ENCODE results near the gene GGT6. TPM values are rescaled to one million over a fixed set of nuclear protein-coding genes. Genes with fewer than 3 reads are reported as not detected.

Gene GGT6
- total RNA-seq, 1 donor from 2014 or later, result not detected

GRCh38 chr17:4558347-4558971 lies 1.9 kb downstream of the GGT6 start:
- Mint-ChIP-seq H3K27me3 (ENCODE audit: unreplicated experiment) (peaks cover 11% of the 10 kb centered on the region), H3K4me1 (ENCODE audit: unreplicated experiment) (peaks cover 25% of the 10 kb centered on the region), H3K4me3 (ENCODE audit: unreplicated experiment) (no peak overlapping the region), H3K36me3 (ENCODE audit: low read depth, unreplicated experiment) (no peaks in the 10 kb centered on the region), H3K9me3 (ENCODE audit: unreplicated experiment) (no peaks in the 10 kb centered on the region), H3K27ac (ENCODE audit: unreplicated experiment) (no peak overlapping the region)
- no peak for DNase-seq (ENCODE audit: low spot score)
- TF ChIP-seq, protein P1, sequence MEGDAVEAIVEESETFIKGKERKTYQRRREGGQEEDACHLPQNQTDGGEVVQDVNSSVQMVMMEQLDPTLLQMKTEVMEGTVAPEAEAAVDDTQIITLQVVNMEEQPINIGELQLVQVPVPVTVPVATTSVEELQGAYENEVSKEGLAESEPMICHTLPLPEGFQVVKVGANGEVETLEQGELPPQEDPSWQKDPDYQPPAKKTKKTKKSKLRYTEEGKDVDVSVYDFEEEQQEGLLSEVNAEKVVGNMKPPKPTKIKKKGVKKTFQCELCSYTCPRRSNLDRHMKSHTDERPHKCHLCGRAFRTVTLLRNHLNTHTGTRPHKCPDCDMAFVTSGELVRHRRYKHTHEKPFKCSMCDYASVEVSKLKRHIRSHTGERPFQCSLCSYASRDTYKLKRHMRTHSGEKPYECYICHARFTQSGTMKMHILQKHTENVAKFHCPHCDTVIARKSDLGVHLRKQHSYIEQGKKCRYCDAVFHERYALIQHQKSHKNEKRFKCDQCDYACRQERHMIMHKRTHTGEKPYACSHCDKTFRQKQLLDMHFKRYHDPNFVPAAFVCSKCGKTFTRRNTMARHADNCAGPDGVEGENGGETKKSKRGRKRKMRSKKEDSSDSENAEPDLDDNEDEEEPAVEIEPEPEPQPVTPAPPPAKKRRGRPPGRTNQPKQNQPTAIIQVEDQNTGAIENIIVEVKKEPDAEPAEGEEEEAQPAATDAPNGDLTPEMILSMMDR (IDR thresholded peaks at IDR 0.05; ENCODE audit: unreplicated experiment), result no peak

DNA sequence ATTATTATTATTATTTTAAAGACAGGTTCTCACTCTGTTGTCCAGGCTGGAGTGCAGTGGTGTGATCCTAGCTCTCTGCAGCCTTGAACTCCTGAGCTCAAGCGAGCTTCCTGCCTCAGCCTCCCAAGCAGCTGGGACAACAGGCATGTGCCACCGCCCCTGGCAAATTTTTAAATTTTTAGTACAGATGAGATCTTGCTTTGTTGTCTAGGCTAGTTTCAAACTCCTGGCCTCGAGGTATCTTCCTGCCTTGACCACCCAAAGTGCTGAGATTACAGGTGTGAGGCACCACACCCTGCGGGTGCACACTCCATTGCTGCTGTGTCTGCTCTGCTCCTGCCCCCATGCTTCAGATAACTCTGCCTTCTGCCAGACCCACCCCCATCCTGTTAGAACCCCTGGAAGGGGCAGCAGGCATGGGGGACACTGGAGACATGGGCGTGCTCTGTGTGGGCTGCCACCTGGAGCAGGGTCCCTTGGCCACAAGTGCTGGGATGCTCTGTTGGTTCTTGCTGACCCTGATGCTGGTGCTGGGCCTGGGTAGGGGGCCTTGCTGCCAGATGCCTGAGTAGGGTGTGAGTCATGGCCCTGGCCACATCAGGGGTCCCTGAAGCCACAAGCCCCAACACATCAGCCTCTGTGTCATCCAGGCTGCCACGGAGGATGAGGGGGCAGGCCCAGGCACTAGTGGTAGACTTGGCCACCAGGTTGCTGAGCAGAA lies 2.6 kb downstream of the GGT6 start:
- H3K4me1 Mint-ChIP-seq (ENCODE audit: unreplicated experiment), result peaks cover 25% of the 10 kb centered on the region
- TF ChIP-seq, protein P1 (IDR thresholded peaks at IDR 0.05; ENCODE audit: unreplicated experiment), result no peak
- peaks cover 11% of the 10 kb centered on the region for H3K27me3 Mint-ChIP-seq (ENCODE audit: unreplicated experiment)
- no peak for DNase-seq (ENCODE audit: low spot score)
- H3K4me3 Mint-ChIP-seq (ENCODE audit: unreplicated experiment), result no peak overlapping the region
- H3K9me3 Mint-ChIP-seq (ENCODE audit: unreplicated experiment), result no peaks in the 10 kb centered on the region
- peak overlapping the region; percentile 64 for H3K27ac Mint-ChIP-seq (ENCODE audit: unreplicated experiment)
- no peaks in the 10 kb centered on the region for H3K36me3 Mint-ChIP-seq (ENCODE audit: low read depth, unreplicated experiment)

- no peaks in the 10 kb centered on the region for H3K36me3 Mint-ChIP-seq (ENCODE audit: low read depth, unreplicated experiment)
- no peak overlapping the region for H3K27ac Mint-ChIP-seq (ENCODE audit: unreplicated experiment)
- no peak overlapping the region for H3K4me3 Mint-ChIP-seq (ENCODE audit: unreplicated experiment)
- DNase-seq (ENCODE audit: low spot score), result no peak
- peaks cover 25% of the 10 kb centered on the region for H3K4me1 Mint-ChIP-seq (ENCODE audit: unreplicated experiment)
- H3K27me3 Mint-ChIP-seq (ENCODE audit: unreplicated experiment), result peaks cover 11% of the 10 kb centered on the region
- TF ChIP-seq, protein P1 (IDR thresholded peaks at IDR 0.05; ENCODE audit: unreplicated experiment), result no peak
- no peaks in the 10 kb centered on the region for H3K9me3 Mint-ChIP-seq (ENCODE audit: unreplicated experiment)
Observed at GRCh38 chr17:4556996-4557395, 3.4 kb downstream of the GGT6 start.

GRCh38 chr17:4555873-4556759 lies 4.3 kb downstream of the GGT6 start:
- H3K27me3 Mint-ChIP-seq (ENCODE audit: unreplicated experiment), result peaks cover 10% of the 10 kb centered on the region
- H3K27ac Mint-ChIP-seq (ENCODE audit: unreplicated experiment), result peak overlapping the region; percentile 85
- peak; percentile 8 for DNase-seq (ENCODE audit: low spot score)
- peaks cover under 1% of the 10 kb centered on the region for H3K36me3 Mint-ChIP-seq (ENCODE audit: low read depth, unreplicated experiment)
- H3K4me1 Mint-ChIP-seq (ENCODE audit: unreplicated experiment), result peaks cover 26% of the 10 kb centered on the region
- H3K4me3 Mint-ChIP-seq (ENCODE audit: unreplicated experiment), result peak overlapping the region; percentile 89
- TF ChIP-seq, protein P1 (IDR thresholded peaks at IDR 0.05; ENCODE audit: unreplicated experiment), result no peak
- H3K9me3 Mint-ChIP-seq (ENCODE audit: unreplicated experiment), result no peaks in the 10 kb centered on the region
